Epithelial cell of proximal tubule (primary cell): Measurements from ENCODE around the gene CLDN17. TPM values are rescaled to one million over a fixed set of nuclear protein-coding genes. Genes with fewer than 3 reads are reported as not detected.

Source experiments
- DNase-seq: peaks from one replicate; pipeline ENCODE4 v3.0.0-alpha.2; 2011; ENCODE audit warnings: low read depth
- H3K4me3 ChIP-seq: 2 replicates; pipeline ENCODE4 v1.5.1; 2011; ENCODE audit warnings: low read depth, mild to moderate bottlenecking, low read length
- CTCF ChIP-seq: conservative IDR thresholded peaks from 2 replicates; pipeline ENCODE4 v1.5.1; 2012; ENCODE audit warnings: low read depth, mild to moderate bottlenecking, low read length
- total RNA-seq: library from RNA; depleted of rRNA; stranded (reverse); fragments of >200 nt; gene quantifications from 2 replicates; pipeline ENCODE4 v1.2.3, GENCODE V29; 2015

The CLDN17 gene
- total RNA-seq, 1 donor from 2014 or later: not detected

GRCh38 chr21:30129246-30129645 is 37.4 kb downstream of the CLDN17 start:
- no peak for TF ChIP-seq CTCF
- DNase-seq: no peak
- H3K4me3 ChIP-seq: no peak overlapping the region

- no peak overlapping the region for H3K4me3 ChIP-seq
- no peak for TF ChIP-seq CTCF
- DNase-seq: no peak
Measured at GRCh38 chr21:30126576-30126975, 40.0 kb downstream of the CLDN17 start.

GRCh38 chr21:30117631-30118030 is 49.0 kb downstream of the CLDN17 start:
- DNase-seq: no peak
- no peak overlapping the region for H3K4me3 ChIP-seq
- TF ChIP-seq CTCF: no peak

- no peak for DNase-seq
- TF ChIP-seq CTCF: no peak
- H3K4me3 ChIP-seq: no peak overlapping the region
Measured at GRCh38 chr21:30116479-30116878, 50.1 kb downstream of the CLDN17 start.

Other genes with a start within 250 kb of the CLDN17 start
- gene GRIK1, start 226.8 kb downstream of the CLDN17 start, total RNA-seq: not detected in 2 replicates
- not detected in 2 replicates for gene CLDN8, start 49.3 kb upstream of the CLDN17 start, total RNA-seq
- gene KRTAP24-1, start 116.1 kb upstream of the CLDN17 start, total RNA-seq: not detected in 2 replicates
- not detected in 2 replicates for gene KRTAP25-1, start 122.7 kb upstream of the CLDN17 start, total RNA-seq
- gene KRTAP26-1, start 153.5 kb upstream of the CLDN17 start, total RNA-seq: not detected in 2 replicates
- not detected in 2 replicates for gene KRTAP27-1, start 170.9 kb upstream of the CLDN17 start, total RNA-seq
- gene KRTAP23-1, start 181.8 kb upstream of the CLDN17 start, total RNA-seq: not detected in 2 replicates
- not detected in 2 replicates for gene KRTAP13-2, start 205.5 kb upstream of the CLDN17 start, total RNA-seq
- gene KRTAP13-1, start 229.2 kb upstream of the CLDN17 start, total RNA-seq: not detected in 2 replicates